ENCODE data around the gene PLXND1. TPM values are rescaled to one million over a fixed set of nuclear protein-coding genes. Genes with fewer than 3 reads are reported as not detected.

The PLXND1 gene
- total and polyA plus RNA-seq, 2 donors (not counting 1 experiment from before 2014, with no cell fraction given): 3.3 to 74.4 TPM

DNA sequence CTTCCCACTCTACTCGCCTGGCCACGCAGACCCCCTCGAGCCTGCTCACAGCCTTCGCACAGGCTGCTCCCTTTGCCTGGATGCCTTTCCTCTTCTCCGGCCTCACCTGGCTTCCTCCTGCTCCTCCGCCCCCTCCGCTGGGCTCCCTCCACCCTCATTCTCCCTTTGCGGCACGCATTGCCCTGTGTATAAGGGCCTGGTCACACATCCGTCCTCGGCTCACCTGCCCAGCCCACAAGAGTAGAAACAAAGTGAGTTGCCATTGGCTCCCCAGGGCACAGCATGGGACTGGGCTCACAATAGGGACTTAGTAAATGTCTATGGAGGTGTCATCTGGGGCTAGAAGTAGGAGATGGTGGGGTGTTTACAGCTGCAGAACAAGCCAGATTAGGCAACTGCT is 4.2 kb downstream of the PLXND1 start:
- Mint-ChIP-seq H3K27me3 (peaks cover 14% of the 10 kb centered on the region), H3K4me3 (no peak overlapping the region), H3K4me1 (peaks cover 18% of the 10 kb centered on the region), H3K27ac (no peak overlapping the region), H3K9me3 (ENCODE audit: insufficient read depth) (no peaks in the 10 kb centered on the region)
- Histone ChIP-seq H3K9me3 (ENCODE audit: control extremely low read depth in 1 of 3, control insufficient read depth in 2 of 3, insufficient read depth in 1 of 3, low read length in 2 of 3) (peaks cover 0 to 3% (median 0%) of the 10 kb centered on the region in 3 donors), H3K79me2 (ENCODE audit: control insufficient read depth, insufficient read depth, low read length) (no peaks in the 10 kb centered on the region), H3K4me2 (replicated peaks; ENCODE audit: low read depth, low read length, poor library complexity, severe bottlenecking) (no peak overlapping the region), H3K4me3 (ENCODE audit: control extremely low read depth in 1 of 5, extremely low read depth in 1 of 5, insufficient read depth in 1 of 5, low read depth in 2 of 5, low read length in 4 of 5) (no peak overlapping the region), H4K20me1 (ENCODE audit: control insufficient read depth, insufficient read depth, low read length, poor library complexity, severe bottlenecking) (no peaks in the 10 kb centered on the region), H3K27ac (ENCODE audit: low read length in 2 of 2) (no peak overlapping the region), H2AFZ (ENCODE audit: insufficient read depth, low read depth, low read length, poor library complexity, severe bottlenecking) (no peak overlapping the region), H3K4me1 (ENCODE audit: control insufficient read depth in 2 of 2, insufficient read depth in 2 of 2, low read length in 2 of 2) (peaks cover 14 to 17% of the 10 kb centered on the region in 2 donors), H3K27me3 (replicated peaks in 1 of 4; ENCODE audit: control extremely low read depth in 1 of 4, control insufficient read depth in 3 of 4, insufficient read depth in 4 of 4, low read length in 3 of 4) (peaks cover 0 to 20% (median 5%) of the 10 kb centered on the region in 4 experiments), H3K36me3 (replicated peaks in 1 of 2; ENCODE audit: control extremely low read depth in 1 of 2, control insufficient read depth in 1 of 2, extremely low read depth in 1 of 2, insufficient read depth in 2 of 2, low read length in 1 of 2) (no peaks in the 10 kb centered on the region), H3K9ac (ENCODE audit: low read length) (no peak overlapping the region)
- TF ChIP-seq, protein P1, sequence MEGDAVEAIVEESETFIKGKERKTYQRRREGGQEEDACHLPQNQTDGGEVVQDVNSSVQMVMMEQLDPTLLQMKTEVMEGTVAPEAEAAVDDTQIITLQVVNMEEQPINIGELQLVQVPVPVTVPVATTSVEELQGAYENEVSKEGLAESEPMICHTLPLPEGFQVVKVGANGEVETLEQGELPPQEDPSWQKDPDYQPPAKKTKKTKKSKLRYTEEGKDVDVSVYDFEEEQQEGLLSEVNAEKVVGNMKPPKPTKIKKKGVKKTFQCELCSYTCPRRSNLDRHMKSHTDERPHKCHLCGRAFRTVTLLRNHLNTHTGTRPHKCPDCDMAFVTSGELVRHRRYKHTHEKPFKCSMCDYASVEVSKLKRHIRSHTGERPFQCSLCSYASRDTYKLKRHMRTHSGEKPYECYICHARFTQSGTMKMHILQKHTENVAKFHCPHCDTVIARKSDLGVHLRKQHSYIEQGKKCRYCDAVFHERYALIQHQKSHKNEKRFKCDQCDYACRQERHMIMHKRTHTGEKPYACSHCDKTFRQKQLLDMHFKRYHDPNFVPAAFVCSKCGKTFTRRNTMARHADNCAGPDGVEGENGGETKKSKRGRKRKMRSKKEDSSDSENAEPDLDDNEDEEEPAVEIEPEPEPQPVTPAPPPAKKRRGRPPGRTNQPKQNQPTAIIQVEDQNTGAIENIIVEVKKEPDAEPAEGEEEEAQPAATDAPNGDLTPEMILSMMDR (IDR thresholded peaks at IDR 0.05): no peak
- TF ChIP-seq EZH2 (IDR thresholded peaks at IDR 0.05; ENCODE audit: borderline replicate concordance, insufficient read depth, low read depth, low read length, poor library complexity, severe bottlenecking): no peak
- ATAC-seq (ENCODE audit: low read depth) (no peak), DNase-seq (no peak)
- CTCF ChIA-PET: interaction anchor here (1.1 to 1.8 kb wide), 3 partner anchors 9 to 112 kb away, joined by 3 to 7 read pairs (median 4); no protein-coding TSS in a partner anchor
- intact Hi-C loops (cut with micrococcal nuclease): no loop called here
- WGBS (ENCODE audit: insufficient coverage): 95% methylated on average over 5 of the region's 11 CpGs
- POLR2A ChIA-PET: interaction anchor here (1.0 kb wide), 1 partner anchor 14 kb away, joined by 3 read pairs; no protein-coding TSS in a partner anchor

DNA sequence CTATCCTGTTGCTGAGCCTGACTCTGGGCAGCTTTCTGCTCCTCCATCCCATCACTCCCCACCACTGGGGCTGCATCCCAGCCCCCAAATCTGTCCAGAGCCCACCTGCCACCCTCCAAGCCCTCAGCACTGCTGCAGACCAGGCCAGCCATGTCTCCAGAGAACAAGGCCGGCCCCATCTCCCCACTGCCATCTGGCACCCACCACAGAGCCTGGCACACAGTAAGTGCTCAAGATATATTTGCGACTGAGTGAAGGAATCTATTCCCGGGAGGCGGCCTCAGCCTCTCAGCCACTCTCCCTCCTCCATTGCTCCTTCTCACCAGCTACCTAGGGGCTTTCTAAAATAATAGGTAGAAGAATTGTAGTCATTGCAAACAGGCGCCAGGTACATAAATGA is 4.8 kb downstream of the PLXND1 start:
- Histone ChIP-seq H3K9ac (ENCODE audit: low read length) (no peak overlapping the region), H3K79me2 (ENCODE audit: control insufficient read depth, insufficient read depth, low read length) (no peaks in the 10 kb centered on the region), H2AFZ (ENCODE audit: insufficient read depth, low read depth, low read length, poor library complexity, severe bottlenecking) (no peak overlapping the region), H4K20me1 (ENCODE audit: control insufficient read depth, insufficient read depth, low read length, poor library complexity, severe bottlenecking) (no peaks in the 10 kb centered on the region), H3K9me3 (ENCODE audit: control extremely low read depth in 1 of 3, control insufficient read depth in 2 of 3, insufficient read depth in 1 of 3, low read length in 2 of 3) (peaks cover 0 to 3% (median 0%) of the 10 kb centered on the region in 3 donors), H3K27ac (ENCODE audit: low read length in 2 of 2) (no peak overlapping the region), H3K4me2 (replicated peaks; ENCODE audit: low read depth, low read length, poor library complexity, severe bottlenecking) (no peak overlapping the region), H3K4me3 (ENCODE audit: control extremely low read depth in 1 of 5, extremely low read depth in 1 of 5, insufficient read depth in 1 of 5, low read depth in 2 of 5, low read length in 4 of 5) (no peak overlapping the region), H3K36me3 (replicated peaks in 1 of 2; ENCODE audit: control extremely low read depth in 1 of 2, control insufficient read depth in 1 of 2, extremely low read depth in 1 of 2, insufficient read depth in 2 of 2, low read length in 1 of 2) (no peaks in the 10 kb centered on the region), H3K4me1 (ENCODE audit: control insufficient read depth in 2 of 2, insufficient read depth in 2 of 2, low read length in 2 of 2) (peaks cover 10 to 14% of the 10 kb centered on the region in 2 donors), H3K27me3 (replicated peaks in 1 of 4; ENCODE audit: control extremely low read depth in 1 of 4, control insufficient read depth in 3 of 4, insufficient read depth in 4 of 4, low read length in 3 of 4) (peaks cover 0 to 14% (median 3%) of the 10 kb centered on the region in 4 experiments)
- 100% methylated on average over 2 of the region's 5 CpGs for WGBS (ENCODE audit: insufficient coverage)
- CTCF ChIA-PET: no interaction called here
- TF ChIP-seq, protein P1 (IDR thresholded peaks at IDR 0.05): no peak
- no peak for TF ChIP-seq EZH2 (IDR thresholded peaks at IDR 0.05; ENCODE audit: borderline replicate concordance, insufficient read depth, low read depth, low read length, poor library complexity, severe bottlenecking)
- no peak for DNase-seq
- peaks cover 13% of the 10 kb centered on the region for H3K4me1 Mint-ChIP-seq
- ATAC-seq (ENCODE audit: low read depth): no peak
- no peak overlapping the region for H3K27ac Mint-ChIP-seq
- intact Hi-C loops (cut with micrococcal nuclease): no loop called here
- H3K27me3 Mint-ChIP-seq: peaks cover 14% of the 10 kb centered on the region
- no peaks in the 10 kb centered on the region for H3K9me3 Mint-ChIP-seq (ENCODE audit: insufficient read depth)
- POLR2A ChIA-PET: no interaction called here
- no peak overlapping the region for H3K4me3 Mint-ChIP-seq
